Measurements from ENCODE around the gene LPP.
"Not testable (repeated sequence)": the region's sequence is repeated elsewhere in the genome, so short reads cannot be mapped to it uniquely, and the experiment has no call there.

LPP gene

GRCh38 chr3:188417271-188417696, 263.3 kb downstream of the LPP start:
- peaks cover 10% of the 10 kb centered on the region for H3K4me1 Mint-ChIP-seq
- no peak overlapping the region for H3K27ac Mint-ChIP-seq
- H3K4me3 Mint-ChIP-seq: no peak overlapping the region
- H3K9me3 Mint-ChIP-seq: no peaks in the 10 kb centered on the region
- ATAC-seq (no peak), DNase-seq (ENCODE audit: low spot score in 2 of 2) (no peak)
- no peaks in the 10 kb centered on the region for H3K36me3 Mint-ChIP-seq

- no peaks in the 10 kb centered on the region for H3K9me3 Mint-ChIP-seq
- ATAC-seq: no peak
- no peak overlapping the region for H3K4me3 Mint-ChIP-seq
- no peak overlapping the region for H3K27ac Mint-ChIP-seq
- DNase-seq (ENCODE audit: low spot score in 2 of 2): no peak
- H3K4me1 Mint-ChIP-seq: peaks cover 10% of the 10 kb centered on the region
- no peaks in the 10 kb centered on the region for H3K36me3 Mint-ChIP-seq
These were observed 263.8 kb downstream of the LPP start for GRCh38 chr3:188417766-188418165.

- Mint-ChIP-seq H3K27ac (no peak overlapping the region), H3K9me3 (peaks cover 7% of the 10 kb centered on the region), H3K4me3 (no peak overlapping the region), H3K36me3 (peaks cover 6% of the 10 kb centered on the region), H3K4me1 (peaks cover 15% of the 10 kb centered on the region)
- ATAC-seq (no peak), DNase-seq (ENCODE audit: low spot score in 2 of 2) (no peak)
These were observed 267.3 kb downstream of the LPP start for GRCh38 chr3:188421151-188421821.

GRCh38 chr3:188421836-188422540, 268.0 kb downstream of the LPP start:
- no peak for ATAC-seq
- Mint-ChIP-seq H3K4me3 (no peak overlapping the region), H3K27ac (no peak overlapping the region), H3K9me3 (peaks cover 7% of the 10 kb centered on the region), H3K4me1 (peaks cover 21% of the 10 kb centered on the region), H3K36me3 (peaks cover 6% of the 10 kb centered on the region)
- no peak for DNase-seq (ENCODE audit: low spot score in 2 of 2)

GRCh38 chr3:188427981-188428380, 274.0 kb downstream of the LPP start:
- ATAC-seq; DNase-seq (ENCODE audit: low spot score in 2 of 2); H3K9me3 Mint-ChIP-seq; H3K27ac Mint-ChIP-seq; H3K4me3 Mint-ChIP-seq; H3K36me3 Mint-ChIP-seq: not testable (repeated sequence)
- peaks cover 32% of the 10 kb centered on the region for H3K4me1 Mint-ChIP-seq

- no peak overlapping the region for H3K27ac Mint-ChIP-seq
- ATAC-seq (no peak), DNase-seq (ENCODE audit: low spot score in 2 of 2) (no peak)
- H3K36me3 Mint-ChIP-seq: peaks cover 7% of the 10 kb centered on the region
- H3K4me3 Mint-ChIP-seq: no peak overlapping the region
- H3K4me1 Mint-ChIP-seq: peaks cover 44% of the 10 kb centered on the region
- peaks cover 2% of the 10 kb centered on the region for H3K9me3 Mint-ChIP-seq
These were observed 277.1 kb downstream of the LPP start for GRCh38 chr3:188431040-188431439.

GRCh38 chr3:188431553-188431952, 277.6 kb downstream of the LPP start:
- no peak overlapping the region for H3K4me3 Mint-ChIP-seq
- peaks cover 11% of the 10 kb centered on the region for H3K36me3 Mint-ChIP-seq
- no peak for ATAC-seq
- H3K9me3 Mint-ChIP-seq: no peaks in the 10 kb centered on the region
- peaks cover 39% of the 10 kb centered on the region for H3K4me1 Mint-ChIP-seq
- no peak for DNase-seq (ENCODE audit: low spot score in 2 of 2)
- no peak overlapping the region for H3K27ac Mint-ChIP-seq

GRCh38 chr3:188432802-188433520, 279.0 kb downstream of the LPP start:
- H3K4me3 Mint-ChIP-seq: peak overlapping the region; percentile 53
- peaks cover 40% of the 10 kb centered on the region for H3K4me1 Mint-ChIP-seq
- DNase-seq (ENCODE audit: low spot score in 2 of 2) (no peak), ATAC-seq (peak; percentile 75)
- peaks cover 15% of the 10 kb centered on the region for H3K36me3 Mint-ChIP-seq
- peak overlapping the region; percentile 89 for H3K27ac Mint-ChIP-seq
- H3K9me3 Mint-ChIP-seq: no peaks in the 10 kb centered on the region

GRCh38 chr3:188433521-188434150, 279.7 kb downstream of the LPP start:
- H3K36me3 Mint-ChIP-seq: peaks cover 15% of the 10 kb centered on the region
- no peak for ATAC-seq
- peaks cover 47% of the 10 kb centered on the region for H3K4me1 Mint-ChIP-seq
- DNase-seq (ENCODE audit: low spot score in 2 of 2): no peak
- H3K9me3 Mint-ChIP-seq: no peaks in the 10 kb centered on the region
- H3K4me3 Mint-ChIP-seq: peak overlapping the region; percentile 53
- H3K27ac Mint-ChIP-seq: peak overlapping the region; percentile 89

GRCh38 chr3:188434594-188434993, 280.6 kb downstream of the LPP start:
- Mint-ChIP-seq H3K27ac (no peak overlapping the region), H3K36me3 (peaks cover 15% of the 10 kb centered on the region), H3K4me1 (peaks cover 56% of the 10 kb centered on the region), H3K9me3 (no peaks in the 10 kb centered on the region), H3K4me3 (no peak overlapping the region)
- DNase-seq (ENCODE audit: low spot score in 2 of 2) (no peak), ATAC-seq (no peak)

GRCh38 chr3:188435266-188435665, 281.3 kb downstream of the LPP start:
- peaks cover 63% of the 10 kb centered on the region for H3K4me1 Mint-ChIP-seq
- ATAC-seq: no peak

GRCh38 chr3:188437926-188438325, 284.0 kb downstream of the LPP start:
- no peak for DNase-seq (ENCODE audit: low spot score in 2 of 2)
- Mint-ChIP-seq H3K4me1 (peaks cover 63% of the 10 kb centered on the region), H3K27ac (no peak overlapping the region), H3K36me3 (peaks cover 15% of the 10 kb centered on the region), H3K9me3 (no peaks in the 10 kb centered on the region), H3K4me3 (no peak overlapping the region)
- ATAC-seq: peak; percentile 44

More at GRCh38 chr3:188435266-188435665, 281.3 kb downstream of the LPP start:
- no peak overlapping the region for H3K4me3 Mint-ChIP-seq
- H3K9me3 Mint-ChIP-seq: no peaks in the 10 kb centered on the region
- DNase-seq (ENCODE audit: low spot score in 2 of 2): no peak
- peaks cover 15% of the 10 kb centered on the region for H3K36me3 Mint-ChIP-seq
- H3K27ac Mint-ChIP-seq: no peak overlapping the region

- Mint-ChIP-seq H3K4me3 (peak overlapping the region; percentile 54), H3K9me3 (no peaks in the 10 kb centered on the region), H3K4me1 (peaks cover 62% of the 10 kb centered on the region), H3K36me3 (peaks cover 9% of the 10 kb centered on the region), H3K27ac (peak overlapping the region; percentile 91)
- ATAC-seq (peak; percentile 92), DNase-seq (ENCODE audit: low spot score in 2 of 2) (peak; percentile 6 to 58)
These were observed 285.1 kb downstream of the LPP start for GRCh38 chr3:188439080-188439479.

- Mint-ChIP-seq H3K36me3 (peaks cover 9% of the 10 kb centered on the region), H3K27ac (no peak overlapping the region), H3K9me3 (no peaks in the 10 kb centered on the region), H3K4me3 (no peak overlapping the region), H3K4me1 (peaks cover 66% of the 10 kb centered on the region)
- no peak for DNase-seq (ENCODE audit: low spot score in 2 of 2)
- ATAC-seq: no peak
These were observed 286.5 kb downstream of the LPP start for GRCh38 chr3:188440340-188440972.

- Mint-ChIP-seq H3K4me1 (peaks cover 74% of the 10 kb centered on the region), H3K27ac (peak overlapping the region; percentile 75), H3K9me3 (no peaks in the 10 kb centered on the region), H3K4me3 (peak overlapping the region; percentile 29), H3K36me3 (no peaks in the 10 kb centered on the region)
- DNase-seq (ENCODE audit: low spot score in 2 of 2): no peak
- peak; percentile 27 for ATAC-seq
These were observed 288.5 kb downstream of the LPP start for GRCh38 chr3:188442430-188442829.
